ENCODE results near the gene WNT9B. TPM values are rescaled to one million over a fixed set of nuclear protein-coding genes. Genes with fewer than 3 reads are reported as not detected.

The WNT9B gene
- total RNA-seq, 1 donor: 0.36 TPM

GRCh38 chr17:46908068-46908737 lies 56.8 kb downstream of the WNT9B start:
- no peaks in the 10 kb centered on the region for H3K9me3 ChIP-seq (ENCODE audit: low read depth, low read length)
- H3K36me3 ChIP-seq (ENCODE audit: insufficient read depth, low read length): no peaks in the 10 kb centered on the region
- no peak for TF ChIP-seq CTCF (IDR thresholded peaks at IDR 0.05; ENCODE audit: extremely low read depth, low read depth, low read length)
- no peak for DNase-seq (ENCODE audit: insufficient read length, low spot score, missing footprints)
- no peaks in the 10 kb centered on the region for H4K20me1 ChIP-seq (ENCODE audit: insufficient read depth, low read length)
- H2AFZ ChIP-seq (ENCODE audit: low read length): no peak overlapping the region
- H3K4me1 ChIP-seq (ENCODE audit: insufficient read depth, low read length): no peaks in the 10 kb centered on the region
- H3K27ac ChIP-seq (ENCODE audit: low read depth, low read length): no peak overlapping the region
- H3K27me3 ChIP-seq (ENCODE audit: insufficient read depth, low read length): peaks cover 36% of the 10 kb centered on the region
- no peak overlapping the region for H3K4me2 ChIP-seq (ENCODE audit: insufficient read depth, low read length)
- no peaks in the 10 kb centered on the region for H3K79me2 ChIP-seq (ENCODE audit: insufficient read depth, low read length)
- H3K4me3 ChIP-seq (ENCODE audit: insufficient read depth, low read length): no peak overlapping the region

GRCh38 chr17:46910179-46910927 lies 59.0 kb downstream of the WNT9B start:
- H3K27me3 ChIP-seq (ENCODE audit: insufficient read depth, low read length): peaks cover 38% of the 10 kb centered on the region
- H3K9me3 ChIP-seq (ENCODE audit: low read depth, low read length): no peaks in the 10 kb centered on the region
- TF ChIP-seq CTCF (IDR thresholded peaks at IDR 0.05; ENCODE audit: extremely low read depth, low read depth, low read length): no peak
- no peaks in the 10 kb centered on the region for H3K4me1 ChIP-seq (ENCODE audit: insufficient read depth, low read length)
- no peaks in the 10 kb centered on the region for H3K79me2 ChIP-seq (ENCODE audit: insufficient read depth, low read length)
- no peaks in the 10 kb centered on the region for H3K36me3 ChIP-seq (ENCODE audit: insufficient read depth, low read length)
- no peak overlapping the region for H3K27ac ChIP-seq (ENCODE audit: low read depth, low read length)
- H4K20me1 ChIP-seq (ENCODE audit: insufficient read depth, low read length): no peaks in the 10 kb centered on the region
- no peak overlapping the region for H3K4me3 ChIP-seq (ENCODE audit: insufficient read depth, low read length)
- no peak for DNase-seq (ENCODE audit: insufficient read length, low spot score, missing footprints)
- no peak overlapping the region for H3K4me2 ChIP-seq (ENCODE audit: insufficient read depth, low read length)
- no peak overlapping the region for H2AFZ ChIP-seq (ENCODE audit: low read length)

- no peaks in the 10 kb centered on the region for H3K79me2 ChIP-seq (ENCODE audit: insufficient read depth, low read length)
- H4K20me1 ChIP-seq (ENCODE audit: insufficient read depth, low read length): no peaks in the 10 kb centered on the region
- no peak for TF ChIP-seq CTCF (IDR thresholded peaks at IDR 0.05; ENCODE audit: extremely low read depth, low read depth, low read length)
- no peaks in the 10 kb centered on the region for H3K4me1 ChIP-seq (ENCODE audit: insufficient read depth, low read length)
- H3K27me3 ChIP-seq (ENCODE audit: insufficient read depth, low read length): peaks cover 38% of the 10 kb centered on the region
- no peak overlapping the region for H3K4me2 ChIP-seq (ENCODE audit: insufficient read depth, low read length)
- no peaks in the 10 kb centered on the region for H3K9me3 ChIP-seq (ENCODE audit: low read depth, low read length)
- no peak overlapping the region for H2AFZ ChIP-seq (ENCODE audit: low read length)
- H3K36me3 ChIP-seq (ENCODE audit: insufficient read depth, low read length): no peaks in the 10 kb centered on the region
- no peak overlapping the region for H3K4me3 ChIP-seq (ENCODE audit: insufficient read depth, low read length)
- H3K27ac ChIP-seq (ENCODE audit: low read depth, low read length): no peak overlapping the region
- DNase-seq (ENCODE audit: insufficient read length, low spot score, missing footprints): no peak
Observed at GRCh38 chr17:46911311-46911710, 59.9 kb downstream of the WNT9B start.

GRCh38 chr17:46915596-46915995 lies 64.2 kb downstream of the WNT9B start:
- H3K4me1 ChIP-seq (ENCODE audit: insufficient read depth, low read length): no peaks in the 10 kb centered on the region
- H3K27me3 ChIP-seq (ENCODE audit: insufficient read depth, low read length): peaks cover 22% of the 10 kb centered on the region
- no peak overlapping the region for H3K4me2 ChIP-seq (ENCODE audit: insufficient read depth, low read length)
- no peaks in the 10 kb centered on the region for H3K9me3 ChIP-seq (ENCODE audit: low read depth, low read length)
- H3K79me2 ChIP-seq (ENCODE audit: insufficient read depth, low read length): no peaks in the 10 kb centered on the region
- H3K36me3 ChIP-seq (ENCODE audit: insufficient read depth, low read length): no peaks in the 10 kb centered on the region
- no peak overlapping the region for H2AFZ ChIP-seq (ENCODE audit: low read length)
- TF ChIP-seq CTCF (IDR thresholded peaks at IDR 0.05; ENCODE audit: extremely low read depth, low read depth, low read length): no peak
- H3K4me3 ChIP-seq (ENCODE audit: insufficient read depth, low read length): no peak overlapping the region
- H4K20me1 ChIP-seq (ENCODE audit: insufficient read depth, low read length): no peaks in the 10 kb centered on the region
- H3K27ac ChIP-seq (ENCODE audit: low read depth, low read length): no peak overlapping the region
- DNase-seq (ENCODE audit: insufficient read length, low spot score, missing footprints): no peak

Measured in osteoblast (primary cell).